Ovary (tissue), 9 donors: ENCODE results near the gene ING4. TPM values are rescaled to one million over a fixed set of nuclear protein-coding genes. Genes with fewer than 3 reads are reported as not detected.

Experiments used
- DNase-seq, 5 donors: peaks; one replicate each; pipeline ENCODE4 v3.0.0-alpha.2; 2019 to 2020
- H3K27ac ChIP-seq, 2 donors: fragments of 200-600 bp; one replicate each; pipeline versions ENCODE4 v1.5.1 to v1.8.0; 2019 to 2022
- H3K27me3 ChIP-seq: fragments of 200-600 bp; one replicate; pipeline ENCODE4 v1.8.0; 2022
- H3K36me3 ChIP-seq: fragments of 200-600 bp; sonication (generic); one replicate; pipeline ENCODE4 v1.5.1; 2019
- H3K4me1 ChIP-seq: one replicate; pipeline ENCODE4 v1.8.1; 2013; ENCODE audit warnings: mild to moderate bottlenecking, moderate library complexity; ENCODE audit not compliant: insufficient read depth
- H3K4me3 ChIP-seq: fragments of 200-600 bp; sonication (generic); one replicate; pipeline ENCODE4 v1.5.1; 2017
- H3K9me3 ChIP-seq, 2 donors: fragments of 200-600 bp in 1 of 2; sonication (generic) in 1 of 2; one replicate each; pipeline versions ENCODE4 v1.5.1 to v1.8.1; 2013 to 2019; ENCODE audit warnings: mild to moderate bottlenecking in 1 of 2, moderate library complexity in 1 of 2
- EP300 ChIP-seq: sonication (generic); formaldehyde crosslinking; IDR thresholded peaks from one replicate; pipeline ENCODE4 v1.6.1; 2017; ENCODE audit warnings: antibody characterized with exemption
- POLR2A ChIP-seq: fragments of 450-650 bp; IDR thresholded peaks from one replicate; pipeline ENCODE4 v1.6.1; 2017; ENCODE audit warnings: antibody characterized with exemption, mild to moderate bottlenecking, moderate library complexity
- WGBS, 3 donors: extraction: QIAGEN DNeasy Blood & Tissue Kit in 1 of 3; methylation state at CpG; one replicate each; pipeline versions ENCODE4 v1.1.5 to v1.1.7; 2013 to 2017; 5-methylcytosine and 5-hydroxymethylcytosine counted together
- intact Hi-C, 4 donors: fragments of 100-400 bp; cut with DNase I; formaldehyde crosslinking; loops; one replicate each; pipeline versions ENCODE4 v1.11.0 to v1.15.1; 2022 to 2023
- polyA plus RNA-seq, 2 donors: library from polyadenylated mRNA; stranded (reverse); fragments of 200-250 nt in 1 of 2; fragments of 350-450 nt in 1 of 2; fragmentation: Illumina TruSeq in 1 of 2; extraction: RNeasy Lipid Tissue Mini Kit (QIAGEN cat#74804) in 1 of 2; gene quantifications; one replicate each; pipeline ENCODE4 v1.2.3, GENCODE V29; 2013 to 2014
- small RNA-seq: library from RNA; depleted of rRNA; stranded (forward); fragments of <200 nt; gene quantifications from one replicate; pipeline ENCODE3, GENCODE V24; 2016
- total RNA-seq, 7 donors: library from RNA; depleted of rRNA in 2 of 7; stranded (reverse); fragments of >200 nt in 2 of 7; fragmentation: NEBNext Ultra II Directional in 3 of 7; extraction: Animal tissue kit (Norgen Biotek cat#: 25700) in 3 of 7; gene quantifications; one replicate each; pipeline versions ENCODE4 v1.1.0 to v1.2.4, GENCODE V29; 2016 to 2023
- TF ChIP-seq, protein P1 (sequence below), 3 donors: fragments of 450-650 bp in 2 of 3; fragments of 200-600 bp in 1 of 3; IDR thresholded peaks; one replicate each; pipeline versions ENCODE4 v1.5.1 to v1.8.0; 2016 to 2022; ENCODE audit warnings: antibody characterized with exemption in 3 of 3, mild to moderate bottlenecking in 1 of 3
- donor health status: DM: no; HTN: no; CAD: no; lungs with moderate emphysema.
- donor health status: DM: no; HTN: no; CAD: no.
- donor health status: Bipolar disorder and iron deficiency.
- donor health status: DM: yes; HTN: yes; CAD: no.
- donor health status: DM: no; HTN: no; CAD: no.
- donor health status: DM: yes; HTN: yes; CAD: no.

The ING4 gene
- total and polyA plus RNA-seq, 9 donors = 26.1 to 90.0 (median 36.8) TPM

DNA sequence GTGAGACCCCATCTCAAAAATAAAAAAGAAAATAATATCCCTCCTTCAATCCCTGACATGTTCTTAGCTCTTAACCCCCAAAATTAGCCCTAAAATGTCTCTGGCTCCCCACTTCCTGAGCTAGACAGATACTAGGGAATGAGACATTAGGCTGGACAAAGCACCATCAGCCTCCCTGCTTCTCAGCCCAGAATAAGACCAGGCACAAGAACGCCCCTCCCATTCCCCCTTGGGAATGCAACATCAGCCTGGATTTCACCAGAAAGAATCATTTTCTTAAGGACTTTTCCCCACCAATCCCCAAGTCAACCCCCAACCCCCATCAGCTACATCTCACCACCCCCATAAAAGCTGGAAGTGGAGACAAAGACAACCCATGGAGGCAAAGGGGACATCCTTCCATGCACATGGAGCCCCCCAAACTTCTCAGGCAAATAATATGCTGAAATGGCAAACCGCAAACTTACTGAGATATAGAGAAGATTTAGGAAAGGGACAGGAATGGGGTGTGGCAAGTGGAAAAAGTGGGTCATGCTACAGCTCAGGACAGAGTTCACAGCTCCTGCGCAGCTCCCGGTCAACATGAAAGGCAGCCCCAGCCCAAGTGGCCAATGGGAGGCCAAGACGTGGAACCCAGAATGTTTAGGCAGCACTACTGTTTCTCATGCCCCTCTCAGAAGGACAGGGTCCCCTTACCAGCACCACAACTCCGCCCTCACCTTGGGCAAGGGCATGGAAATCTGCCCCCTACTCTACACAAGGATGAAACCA lies 58.5 kb downstream of the ING4 start:
- no peaks in the 10 kb centered on the region for H3K27me3 ChIP-seq
- peak overlapping the region; percentile 98 for H3K4me3 ChIP-seq
- no peaks in the 10 kb centered on the region for H3K9me3 ChIP-seq
- intact Hi-C loops = loop anchor here in 2 of 4 donors (5.0 kb wide), 1 partner anchor 37 kb away; the partner anchor contains the start of gene NOP2 (in 2 of the 2)
- no peak overlapping the region for H3K27ac ChIP-seq
- no peak for DNase-seq
- no peak for TF ChIP-seq POLR2A
- no peak for TF ChIP-seq EP300
- TF ChIP-seq, protein P1, sequence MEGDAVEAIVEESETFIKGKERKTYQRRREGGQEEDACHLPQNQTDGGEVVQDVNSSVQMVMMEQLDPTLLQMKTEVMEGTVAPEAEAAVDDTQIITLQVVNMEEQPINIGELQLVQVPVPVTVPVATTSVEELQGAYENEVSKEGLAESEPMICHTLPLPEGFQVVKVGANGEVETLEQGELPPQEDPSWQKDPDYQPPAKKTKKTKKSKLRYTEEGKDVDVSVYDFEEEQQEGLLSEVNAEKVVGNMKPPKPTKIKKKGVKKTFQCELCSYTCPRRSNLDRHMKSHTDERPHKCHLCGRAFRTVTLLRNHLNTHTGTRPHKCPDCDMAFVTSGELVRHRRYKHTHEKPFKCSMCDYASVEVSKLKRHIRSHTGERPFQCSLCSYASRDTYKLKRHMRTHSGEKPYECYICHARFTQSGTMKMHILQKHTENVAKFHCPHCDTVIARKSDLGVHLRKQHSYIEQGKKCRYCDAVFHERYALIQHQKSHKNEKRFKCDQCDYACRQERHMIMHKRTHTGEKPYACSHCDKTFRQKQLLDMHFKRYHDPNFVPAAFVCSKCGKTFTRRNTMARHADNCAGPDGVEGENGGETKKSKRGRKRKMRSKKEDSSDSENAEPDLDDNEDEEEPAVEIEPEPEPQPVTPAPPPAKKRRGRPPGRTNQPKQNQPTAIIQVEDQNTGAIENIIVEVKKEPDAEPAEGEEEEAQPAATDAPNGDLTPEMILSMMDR (IDR thresholded peaks at IDR 0.05) = no peak
- 48 to 63% (median 56%) methylated on average over 6 of the region's 6 CpGs for WGBS, 3 donors
- no peaks in the 10 kb centered on the region for H3K36me3 ChIP-seq
- peaks cover 23% of the 10 kb centered on the region for H3K4me1 ChIP-seq

DNA sequence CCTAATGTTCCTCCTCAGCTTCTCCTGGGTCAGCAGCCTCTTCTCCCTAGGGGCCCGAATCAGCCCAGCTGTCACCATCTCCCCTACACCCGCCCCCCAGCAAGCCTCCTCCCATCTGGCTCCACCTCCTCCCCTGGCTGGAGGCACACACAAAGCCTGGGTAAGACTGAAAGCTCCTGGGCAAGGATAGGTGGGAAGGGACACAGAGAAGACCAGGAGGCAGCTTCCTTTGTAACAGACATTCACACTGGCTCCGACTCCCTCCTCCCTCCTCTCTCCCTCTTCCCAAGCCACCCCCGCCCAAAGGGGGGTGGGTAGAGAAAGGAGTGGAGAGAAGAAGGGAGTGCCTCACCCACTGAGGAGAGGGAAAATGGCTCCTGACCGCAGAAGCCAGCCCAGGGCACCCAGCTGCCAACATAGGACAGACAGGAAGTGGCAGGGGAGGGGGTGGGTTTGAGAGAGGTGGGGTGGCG lies 59.8 kb downstream of the ING4 start:
- no peaks in the 10 kb centered on the region for H3K9me3 ChIP-seq
- H3K4me1 ChIP-seq = peaks cover 23% of the 10 kb centered on the region
- DNase-seq = peak in 1 of 5 donors; percentile 30
- WGBS, 3 donors = 18 to 23% (median 22%) methylated on average over 5 to 6 of the region's 6 CpGs
- TF ChIP-seq POLR2A = no peak
- TF ChIP-seq, protein P1 (IDR thresholded peaks at IDR 0.05) = no peak
- TF ChIP-seq EP300 = no peak
- H3K27ac ChIP-seq = no peak overlapping the region
- no peak overlapping the region for H3K4me3 ChIP-seq
- H3K36me3 ChIP-seq = no peaks in the 10 kb centered on the region
- no peaks in the 10 kb centered on the region for H3K27me3 ChIP-seq
- intact Hi-C loops = loop anchor here in 2 of 4 donors (5.0 kb wide), 1 partner anchor 36 kb away; the partner anchor contains the start of gene NOP2 (in 2 of the 2)

DNA sequence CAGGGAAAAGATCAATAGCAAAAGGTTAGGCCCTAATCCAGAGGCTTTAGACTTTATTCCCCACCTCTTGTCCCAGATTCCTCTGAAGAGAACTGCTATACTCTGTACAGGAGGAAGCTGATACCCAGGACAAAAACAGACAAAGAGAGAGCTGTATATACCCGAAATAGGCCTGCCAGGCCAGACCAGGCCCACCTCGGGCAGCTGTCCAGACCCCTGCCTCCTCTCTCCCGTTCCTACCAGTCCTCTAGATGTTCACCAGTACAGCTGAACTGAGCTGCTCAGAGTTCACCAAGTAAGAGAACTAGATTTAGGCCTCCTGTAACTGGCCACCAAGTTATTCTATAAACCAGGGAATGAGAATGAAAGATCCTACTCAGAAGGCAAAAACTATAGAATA lies 60.4 kb downstream of the ING4 start:
- TF ChIP-seq EP300 (no peak), POLR2A (no peak)
- TF ChIP-seq, protein P1 (IDR thresholded peaks at IDR 0.05) = no peak
- intact Hi-C loops = loop anchor here in 2 of 4 donors (5.0 kb wide), 1 partner anchor 35 kb away; the partner anchor contains the start of gene NOP2 (in 2 of the 2)
- WGBS, 3 donors = 27 to 42% (median 33%) methylated on average over 3 of the region's 3 CpGs
- DNase-seq = no peak
- Histone ChIP-seq H3K4me1 (peaks cover 23% of the 10 kb centered on the region), H3K27me3 (no peaks in the 10 kb centered on the region), H3K4me3 (no peak overlapping the region), H3K9me3 (no peaks in the 10 kb centered on the region), H3K36me3 (no peaks in the 10 kb centered on the region), H3K27ac (no peak overlapping the region)

Small RNAs within 50 kb of the gene (small RNA-seq; reads per million reads assigned to genes)
- gene RNU6-781P = not detected

Other genes starting within 250 kb of the ING4 start
- gene CD27, start 218.2 kb downstream of the ING4 start, total RNA-seq = under 1 TPM in 5 of 7 donors, not detected in 2; 0.34 to 0.87 (median 0.55) TPM
- under 1 TPM; 0.38 to 0.63 TPM for gene CD27, start 218.2 kb downstream of the ING4 start, polyA plus RNA-seq
- 10 to 100 TPM; 10.3 to 23.4 (median 15.3) TPM for gene TAPBPL, start 211.1 kb downstream of the ING4 start, total RNA-seq
- gene TAPBPL, start 211.1 kb downstream of the ING4 start, polyA plus RNA-seq = 10 to 100 TPM; 16.5 to 37.5 TPM
- 10 to 100 TPM in 1 of 7 donors, 1 to 10 TPM in 6; 2.5 to 10.5 (median 5.8) TPM for gene VAMP1, start 192.4 kb downstream of the ING4 start, total RNA-seq
- 10 to 100 TPM in 1 of 2 donors, 1 to 10 TPM in 1; 5.2 to 11.9 TPM for gene VAMP1, start 192.4 kb downstream of the ING4 start, polyA plus RNA-seq
- 100 to 1,000 TPM in 4 of 7 donors, 10 to 100 TPM in 3; 27.5 to 119 (median 108) TPM for gene MRPL51, start 169.9 kb downstream of the ING4 start, total RNA-seq
- gene MRPL51, start 169.9 kb downstream of the ING4 start, polyA plus RNA-seq = 100 to 1,000 TPM in 1 of 2 donors, 10 to 100 TPM in 1; 74.1 to 142 TPM
- 10 to 100 TPM; 11.5 to 19.5 (median 16.4) TPM for gene NCAPD2, start 169.0 kb downstream of the ING4 start, total RNA-seq
- gene NCAPD2, start 169.0 kb downstream of the ING4 start, polyA plus RNA-seq = 10 to 100 TPM in 1 of 2 donors, 1 to 10 TPM in 1; 8.8 to 19.4 TPM
- gene GAPDH, start 128.6 kb downstream of the ING4 start, total RNA-seq = 1,000 to 10,000 TPM in 5 of 7 donors, 100 to 1,000 TPM in 2; 661 to 1,442 (median 1,249) TPM
- 1,000 to 10,000 TPM; 1,086 to 1,247 TPM for gene GAPDH, start 128.6 kb downstream of the ING4 start, polyA plus RNA-seq
- gene IFFO1, start 107.1 kb downstream of the ING4 start, total RNA-seq = 10 to 100 TPM; 10.9 to 31.4 (median 22.9) TPM
- 10 to 100 TPM in 1 of 2 donors, 1 to 10 TPM in 1; 9.7 to 25.9 TPM for gene IFFO1, start 107.1 kb downstream of the ING4 start, polyA plus RNA-seq
- gene NOP2, start 94.8 kb downstream of the ING4 start, total RNA-seq = 10 to 100 TPM; 11.6 to 46.9 (median 24.5) TPM
- 10 to 100 TPM; 11.6 to 31.2 TPM for gene NOP2, start 94.8 kb downstream of the ING4 start, polyA plus RNA-seq
- gene CHD4, start 55.7 kb downstream of the ING4 start, total RNA-seq = 100 to 1,000 TPM; 137 to 297 (median 227) TPM
- gene CHD4, start 55.7 kb downstream of the ING4 start, polyA plus RNA-seq = 100 to 1,000 TPM; 118 to 177 TPM
- gene LPAR5, start 27.2 kb downstream of the ING4 start, total RNA-seq = 1 to 10 TPM in 6 of 7 donors, under 1 TPM in 1; 0.83 to 2.2 (median 1.3) TPM
- 1 to 10 TPM in 1 of 2 donors, under 1 TPM in 1; 0.57 to 2.6 TPM for gene LPAR5, start 27.2 kb downstream of the ING4 start, polyA plus RNA-seq
- 1 to 10 TPM in 3 of 7 donors, under 1 TPM in 4; 0.30 to 2.5 (median 0.92) TPM for gene ACRBP, start 15.7 kb downstream of the ING4 start, total RNA-seq
- gene ACRBP, start 15.7 kb downstream of the ING4 start, polyA plus RNA-seq = 1 to 10 TPM in 1 of 2 donors, under 1 TPM in 1; 0.54 to 2.9 TPM
- 10 to 100 TPM; 22.1 to 64.9 (median 58.2) TPM for gene ZNF384, start 26.3 kb upstream of the ING4 start, total RNA-seq
- gene ZNF384, start 26.3 kb upstream of the ING4 start, polyA plus RNA-seq = 10 to 100 TPM; 44.4 to 59.0 TPM
- 1 to 10 TPM in 2 of 7 donors, under 1 TPM in 4, not detected in 1; 0.11 to 3.1 (median 0.85) TPM for gene PIANP, start 37.7 kb upstream of the ING4 start, total RNA-seq
- gene PIANP, start 37.7 kb upstream of the ING4 start, polyA plus RNA-seq = 1 to 10 TPM; 1.2 to 3.9 TPM
- 10 to 100 TPM; 36.4 to 61.4 (median 48.4) TPM for gene COPS7A, start 60.9 kb upstream of the ING4 start, total RNA-seq
- gene COPS7A, start 60.9 kb upstream of the ING4 start, polyA plus RNA-seq = 10 to 100 TPM; 45.7 to 74.8 TPM
- gene MLF2, start 90.0 kb upstream of the ING4 start, total RNA-seq = 100 to 1,000 TPM in 6 of 7 donors, 10 to 100 TPM in 1; 64.1 to 162 (median 141) TPM
- 100 to 1,000 TPM; 130 to 138 TPM for gene MLF2, start 90.0 kb upstream of the ING4 start, polyA plus RNA-seq
- gene PTMS, start 103.2 kb upstream of the ING4 start, total RNA-seq = 1,000 to 10,000 TPM in 1 of 7 donors, 100 to 1,000 TPM in 6; 100 to 1,013 (median 576) TPM
- 100 to 1,000 TPM; 550 to 594 TPM for gene PTMS, start 103.2 kb upstream of the ING4 start, polyA plus RNA-seq
- gene LAG3, start 109.4 kb upstream of the ING4 start, total RNA-seq = 10 to 100 TPM in 6 of 7 donors, 1 to 10 TPM in 1; 8.5 to 21.8 (median 16.0) TPM
- gene LAG3, start 109.4 kb upstream of the ING4 start, polyA plus RNA-seq = 10 to 100 TPM in 1 of 2 donors, 1 to 10 TPM in 1; 4.7 to 13.7 TPM
- gene CD4, start 126.4 kb upstream of the ING4 start, total RNA-seq = 10 to 100 TPM in 4 of 7 donors, 1 to 10 TPM in 3; 2.1 to 12.5 (median 10.3) TPM
- 10 to 100 TPM in 1 of 2 donors, 1 to 10 TPM in 1; 7.3 to 40.2 TPM for gene CD4, start 126.4 kb upstream of the ING4 start, polyA plus RNA-seq
- gene GPR162, start 158.7 kb upstream of the ING4 start, total RNA-seq = 10 to 100 TPM in 2 of 7 donors, 1 to 10 TPM in 4, under 1 TPM in 1; 0.60 to 12.0 (median 7.6) TPM
- gene GPR162, start 158.7 kb upstream of the ING4 start, polyA plus RNA-seq = 1 to 10 TPM; 1.2 to 9.0 TPM
- 10 to 100 TPM; 24.0 to 92.3 (median 70.2) TPM for gene P3H3, start 165.3 kb upstream of the ING4 start, total RNA-seq
- 10 to 100 TPM in 1 of 2 donors, 1 to 10 TPM in 1; 4.7 to 48.8 TPM for gene P3H3, start 165.3 kb upstream of the ING4 start, polyA plus RNA-seq
- 10 to 100 TPM in 5 of 7 donors, 1 to 10 TPM in 1, under 1 TPM in 1; 0.34 to 15.0 (median 11.0) TPM for gene GNB3, start 177.8 kb upstream of the ING4 start, total RNA-seq
- gene GNB3, start 177.8 kb upstream of the ING4 start, polyA plus RNA-seq = 1 to 10 TPM; 1.8 to 7.8 TPM
- 1 to 10 TPM in 2 of 7 donors, under 1 TPM in 5; 0.18 to 1.6 (median 0.74) TPM for gene CDCA3, start 188.2 kb upstream of the ING4 start, total RNA-seq
- 1 to 10 TPM in 1 of 2 donors, under 1 TPM in 1; 0.68 to 1.6 TPM for gene CDCA3, start 188.2 kb upstream of the ING4 start, polyA plus RNA-seq
- gene USP5, start 189.0 kb upstream of the ING4 start, total RNA-seq = 10 to 100 TPM; 13.9 to 84.3 (median 63.0) TPM
- 10 to 100 TPM; 23.7 to 30.1 TPM for gene USP5, start 189.0 kb upstream of the ING4 start, polyA plus RNA-seq
- 100 to 1,000 TPM; 136 to 443 (median 295) TPM for gene TPI1, start 204.4 kb upstream of the ING4 start, total RNA-seq
- 100 to 1,000 TPM; 267 to 594 TPM for gene TPI1, start 204.4 kb upstream of the ING4 start, polyA plus RNA-seq
- gene SPSB2, start 210.2 kb upstream of the ING4 start, total RNA-seq = 10 to 100 TPM in 3 of 7 donors, 1 to 10 TPM in 4; 5.8 to 14.7 (median 8.5) TPM
- 1 to 10 TPM in 1 of 2 donors, under 1 TPM in 1; 0.38 to 8.1 TPM for gene SPSB2, start 210.2 kb upstream of the ING4 start, polyA plus RNA-seq
- gene LRRC23, start 241.7 kb upstream of the ING4 start, total RNA-seq = 10 to 100 TPM; 13.9 to 67.6 (median 16.7) TPM
- gene LRRC23, start 241.7 kb upstream of the ING4 start, polyA plus RNA-seq = 10 to 100 TPM; 11.2 to 16.5 TPM